LNCAP (cell line): ENCODE data around the gene SMARCD3.

Source experiments
- TF ChIP-seq, protein P1 (sequence below): fragments of 450-650 bp; IDR thresholded peaks from 2 replicates; pipeline ENCODE4 v1.5.1; 2017; ENCODE audit warnings: mild to moderate bottlenecking

SMARCD3 gene

GRCh38 chr7:151209588-151209987 lies 38.9 kb downstream of the SMARCD3 start:
- TF ChIP-seq, protein P1, sequence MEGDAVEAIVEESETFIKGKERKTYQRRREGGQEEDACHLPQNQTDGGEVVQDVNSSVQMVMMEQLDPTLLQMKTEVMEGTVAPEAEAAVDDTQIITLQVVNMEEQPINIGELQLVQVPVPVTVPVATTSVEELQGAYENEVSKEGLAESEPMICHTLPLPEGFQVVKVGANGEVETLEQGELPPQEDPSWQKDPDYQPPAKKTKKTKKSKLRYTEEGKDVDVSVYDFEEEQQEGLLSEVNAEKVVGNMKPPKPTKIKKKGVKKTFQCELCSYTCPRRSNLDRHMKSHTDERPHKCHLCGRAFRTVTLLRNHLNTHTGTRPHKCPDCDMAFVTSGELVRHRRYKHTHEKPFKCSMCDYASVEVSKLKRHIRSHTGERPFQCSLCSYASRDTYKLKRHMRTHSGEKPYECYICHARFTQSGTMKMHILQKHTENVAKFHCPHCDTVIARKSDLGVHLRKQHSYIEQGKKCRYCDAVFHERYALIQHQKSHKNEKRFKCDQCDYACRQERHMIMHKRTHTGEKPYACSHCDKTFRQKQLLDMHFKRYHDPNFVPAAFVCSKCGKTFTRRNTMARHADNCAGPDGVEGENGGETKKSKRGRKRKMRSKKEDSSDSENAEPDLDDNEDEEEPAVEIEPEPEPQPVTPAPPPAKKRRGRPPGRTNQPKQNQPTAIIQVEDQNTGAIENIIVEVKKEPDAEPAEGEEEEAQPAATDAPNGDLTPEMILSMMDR: no peak

DNA sequence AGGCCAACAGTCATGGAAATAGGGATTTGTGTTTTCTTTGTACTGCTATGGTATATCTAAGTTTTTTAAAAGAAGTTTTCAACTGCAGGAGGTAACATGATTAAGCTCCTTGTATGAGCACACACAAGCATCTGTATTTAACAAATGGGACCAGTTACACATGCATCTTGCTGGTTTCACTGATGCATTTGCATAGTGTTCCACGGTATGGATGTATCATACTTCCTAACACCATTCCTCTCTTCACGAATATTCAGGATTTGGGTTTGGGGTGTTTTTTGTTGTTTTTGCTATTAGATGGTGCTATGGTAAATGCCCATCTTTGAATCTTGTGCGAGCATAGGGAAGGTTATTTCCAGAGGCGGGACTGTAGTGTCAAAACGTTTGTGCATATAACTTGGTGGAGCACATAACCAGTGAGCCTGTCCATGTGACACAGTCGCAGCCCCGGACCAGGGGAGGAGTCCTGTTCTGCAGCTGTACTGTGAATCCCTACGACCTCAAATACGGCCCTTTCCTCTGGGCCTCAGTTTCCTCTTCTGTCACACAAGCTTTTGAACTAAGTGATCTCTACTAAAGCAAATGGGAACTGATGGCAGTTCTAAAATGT lies 40.1 kb downstream of the SMARCD3 start:
- TF ChIP-seq, protein P1: no peak

DNA sequence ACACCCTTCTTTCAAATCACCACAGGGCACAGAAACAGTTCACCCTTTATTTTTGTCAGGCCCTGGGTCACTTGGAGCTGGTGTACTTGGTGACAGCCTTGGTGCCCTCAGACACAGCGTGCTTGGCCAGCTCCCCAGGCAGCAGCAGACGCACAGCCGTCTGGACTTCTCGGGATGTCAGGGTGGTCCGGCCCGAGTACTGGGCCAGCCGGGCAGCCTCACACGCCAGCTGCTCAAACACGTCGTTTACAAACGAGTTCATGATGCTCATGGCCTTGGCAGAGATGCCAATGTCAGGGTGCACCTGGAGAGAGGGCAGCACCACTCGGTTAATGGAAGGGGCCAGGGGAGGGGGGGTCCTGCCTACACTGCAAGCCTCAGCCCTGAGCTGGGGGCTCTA lies 40.7 kb downstream of the SMARCD3 start:
- TF ChIP-seq, protein P1: no peak

GRCh38 chr7:151207315-151207714 lies 41.2 kb downstream of the SMARCD3 start:
- TF ChIP-seq, protein P1: no peak

GRCh38 chr7:151206914-151207313 lies 41.6 kb downstream of the SMARCD3 start:
- TF ChIP-seq, protein P1: no peak

GRCh38 chr7:151205730-151206129 lies 42.8 kb downstream of the SMARCD3 start:
- TF ChIP-seq, protein P1: no peak

DNA sequence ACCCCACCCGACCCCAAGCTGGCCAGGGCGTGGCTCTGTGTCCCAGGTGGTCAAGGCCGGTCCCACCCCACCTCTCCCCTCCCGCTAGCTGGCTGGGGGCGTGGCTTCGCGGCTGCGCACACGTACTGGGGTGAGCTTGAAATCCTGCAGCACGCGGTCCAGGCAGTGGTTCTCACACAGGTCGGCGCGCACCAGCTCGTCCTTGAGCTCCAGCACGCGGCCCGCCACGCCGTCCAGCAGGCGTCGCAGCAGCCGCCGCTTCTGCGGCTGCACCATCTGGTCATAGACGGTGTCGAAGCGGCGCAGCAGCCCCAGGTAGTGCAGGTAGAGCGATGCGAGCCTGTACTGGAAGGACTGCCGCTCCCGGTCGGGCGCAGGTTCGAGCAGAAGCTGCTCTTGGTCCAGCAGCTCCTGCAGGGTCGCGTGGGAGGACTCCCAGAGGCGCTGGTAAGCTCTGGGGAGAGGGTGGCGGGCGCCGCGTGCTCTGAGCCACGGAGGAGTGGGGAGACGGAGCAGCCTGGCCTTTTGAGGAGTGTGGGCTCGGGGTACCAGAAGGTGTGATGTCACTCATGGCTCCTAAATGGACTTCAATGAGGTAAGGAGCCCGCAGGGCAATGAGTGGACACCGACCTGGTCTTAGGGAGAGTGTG lies 44.0 kb downstream of the SMARCD3 start:
- TF ChIP-seq, protein P1: no peak
